Bronchial epithelial cell (primary cell): ENCODE results near the gene FBLN2. TPM values are rescaled to one million over a fixed set of nuclear protein-coding genes. Genes with fewer than 3 reads are reported as not detected.

Source experiments
- DNase-seq: peaks from one replicate; pipeline ENCODE4 v3.0.0-alpha.2; 2010; ENCODE audit warnings: low read depth
- FAIRE-seq: peaks from 2 replicates; lab custom pipeline; 2011; peaks lifted over from hg19 to GRCh38; lab: Jason Lieb, UNC
- H3K27me3 ChIP-seq: 2 replicates; pipeline ENCODE4 v1.5.1; 2011; ENCODE audit warnings: low read length; ENCODE audit not compliant: control insufficient read depth, insufficient read depth
- H3K36me3 ChIP-seq: 2 replicates; pipeline ENCODE4 v1.5.1; 2011; ENCODE audit warnings: low read length; ENCODE audit not compliant: control insufficient read depth, insufficient read depth
- H3K4me3 ChIP-seq: 2 replicates; pipeline ENCODE4 v1.5.1; 2011; ENCODE audit warnings: mild to moderate bottlenecking, low read depth, low read length, control low read depth
- CTCF ChIP-seq: IDR thresholded peaks from 2 replicates; pipeline ENCODE4 v1.5.1; 2011; ENCODE audit warnings: mild to moderate bottlenecking, moderate library complexity, low read length, control low read depth, inconsistent platforms; ENCODE audit not compliant: insufficient read depth, severe bottlenecking
- total RNA-seq: library from RNA; depleted of rRNA; stranded (reverse); fragments of >200 nt; gene quantifications from 2 replicates; pipeline ENCODE4 v1.2.1, GENCODE V29; 2014

The FBLN2 gene
- total RNA-seq, 1 donor from 2014 or later, result 4.7 TPM

GRCh38 chr3:13525827-13526625 lies 22.9 kb upstream of the FBLN2 start:
- peak; percentile 59 for DNase-seq
- Histone ChIP-seq H3K36me3 (no peaks in the 10 kb centered on the region), H3K4me3 (no peak overlapping the region), H3K27me3 (no peaks in the 10 kb centered on the region)
- no peak for FAIRE-seq
- TF ChIP-seq CTCF, result no peak

GRCh38 chr3:13526626-13526949 lies 22.3 kb upstream of the FBLN2 start:
- no peak for TF ChIP-seq CTCF
- no peaks in the 10 kb centered on the region for H3K36me3 ChIP-seq
- no peak overlapping the region for H3K4me3 ChIP-seq
- DNase-seq (no peak), FAIRE-seq (peak; percentile 47)
- no peaks in the 10 kb centered on the region for H3K27me3 ChIP-seq

GRCh38 chr3:13528217-13528867 lies 20.6 kb upstream of the FBLN2 start:
- no peak for FAIRE-seq
- no peaks in the 10 kb centered on the region for H3K36me3 ChIP-seq

GRCh38 chr3:13529196-13530112 lies 19.5 kb upstream of the FBLN2 start:
- Histone ChIP-seq H3K36me3 (no peaks in the 10 kb centered on the region), H3K4me3 (no peak overlapping the region), H3K27me3 (no peaks in the 10 kb centered on the region)
- TF ChIP-seq CTCF, result no peak
- DNase-seq (no peak), FAIRE-seq (no peak)

More at GRCh38 chr3:13528217-13528867, 20.6 kb upstream of the FBLN2 start:
- no peak overlapping the region for H3K4me3 ChIP-seq
- peak; percentile 17 for TF ChIP-seq CTCF
- no peaks in the 10 kb centered on the region for H3K27me3 ChIP-seq
- no peak for DNase-seq

- DNase-seq, result peak; percentile 64
- no peak for FAIRE-seq
- H3K36me3 ChIP-seq, result no peaks in the 10 kb centered on the region
- H3K27me3 ChIP-seq, result peaks cover 3% of the 10 kb centered on the region
- no peak for TF ChIP-seq CTCF
- no peak overlapping the region for H3K4me3 ChIP-seq
These were observed 18.5 kb upstream of the FBLN2 start for GRCh38 chr3:13530241-13531009.
